Mesenteric fat pad (tissue), 1 donor: ENCODE results near the gene ACP6. TPM values are rescaled to one million over a fixed set of nuclear protein-coding genes. Genes with fewer than 3 reads are reported as not detected.

Experiments used
- total RNA-seq: library from RNA; stranded (reverse); fragmentation: NEBNext Ultra II Directional; extraction: Animal tissue kit (Norgen Biotek cat#: 25700); gene quantifications from one replicate; pipeline ENCODE4 v1.2.1, GENCODE V29; 2021
- donor health status: DM: yes; HTN: yes; CAD: no.

ACP6 gene
- total RNA-seq, 1 donor from 2014 or later, result 8.0 TPM

Other genes starting within 250 kb of the ACP6 start
- 10.9 TPM for gene BCL9, start 129.0 kb downstream of the ACP6 start, total RNA-seq
- gene GJA5, start 90.1 kb upstream of the ACP6 start, total RNA-seq, result 25.7 TPM
- gene GJA8, start 232.3 kb upstream of the ACP6 start, total RNA-seq, result not detected